ACHN (cell line): ENCODE measurements around the gene CDKN2AIP.
"Not testable (repeated sequence)": the region's sequence is repeated elsewhere in the genome, so short reads cannot be mapped to it uniquely, and the experiment has no call there.

Experiments
- DNase-seq: peaks from one replicate; pipeline ENCODE4 v3.0.0-alpha.2; 2015
- in situ Hi-C: cut with HindIII; loops from 2 replicates; pipeline ENCODE4 v1.10.0; 2017; ENCODE audit warnings: low sequenced_read_pairs, low pct_ligation_motif_present, low pct_unique_long_range_greater_than_20kb

CDKN2AIP gene

DNA sequence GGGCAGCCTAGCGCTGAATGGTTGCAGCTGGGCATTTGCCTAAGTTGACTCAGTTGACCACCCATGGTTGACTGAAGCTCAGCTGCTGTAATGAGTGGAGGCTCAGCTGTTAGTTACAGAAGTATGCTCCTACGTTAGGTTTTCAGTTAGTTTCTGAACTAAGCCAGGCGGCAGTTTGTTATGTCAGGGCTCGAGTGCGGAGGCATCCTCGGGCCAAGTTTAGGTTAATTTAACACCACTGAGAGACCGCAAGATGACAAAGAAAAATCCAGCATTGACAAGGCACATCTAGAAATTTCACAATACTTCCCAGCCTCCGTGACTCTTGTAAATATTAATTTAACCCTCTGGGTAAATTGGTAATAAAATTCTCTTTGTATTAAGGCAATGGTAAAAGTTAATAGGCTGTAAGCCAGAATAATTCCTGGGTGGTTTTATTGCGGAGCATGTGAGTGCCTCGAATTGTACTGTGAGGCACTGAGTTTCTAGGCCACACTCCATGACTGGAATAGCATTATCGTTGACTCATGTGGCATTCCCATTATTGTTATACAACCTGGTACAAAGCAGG lies 33.1 kb upstream of the CDKN2AIP start:
- in situ Hi-C loops = no loop called here

DNA sequence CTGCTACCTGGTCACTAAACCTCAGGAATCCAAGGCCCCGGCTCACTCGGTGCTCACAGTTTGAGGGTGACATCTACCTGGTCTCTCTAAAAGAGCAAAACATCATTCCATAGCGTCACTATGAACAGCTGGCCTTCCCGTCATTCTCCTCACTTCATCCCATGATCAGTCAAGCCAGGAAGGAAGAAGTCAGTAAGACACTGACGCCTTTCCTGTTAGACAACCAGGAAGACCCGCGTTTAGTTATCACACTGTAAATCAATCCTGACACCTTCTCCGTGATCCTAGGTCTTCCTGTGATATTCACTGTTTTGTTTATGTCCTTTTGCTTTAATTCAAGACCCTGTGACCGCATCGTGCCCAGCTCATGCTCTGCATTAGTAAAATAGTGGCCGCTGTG lies 31.6 kb upstream of the CDKN2AIP start:
- in situ Hi-C loops = no loop called here
- no peak for DNase-seq

More for the DNA sequence above, 33.1 kb upstream of the CDKN2AIP start:
- peak; percentile 97 for DNase-seq

DNA sequence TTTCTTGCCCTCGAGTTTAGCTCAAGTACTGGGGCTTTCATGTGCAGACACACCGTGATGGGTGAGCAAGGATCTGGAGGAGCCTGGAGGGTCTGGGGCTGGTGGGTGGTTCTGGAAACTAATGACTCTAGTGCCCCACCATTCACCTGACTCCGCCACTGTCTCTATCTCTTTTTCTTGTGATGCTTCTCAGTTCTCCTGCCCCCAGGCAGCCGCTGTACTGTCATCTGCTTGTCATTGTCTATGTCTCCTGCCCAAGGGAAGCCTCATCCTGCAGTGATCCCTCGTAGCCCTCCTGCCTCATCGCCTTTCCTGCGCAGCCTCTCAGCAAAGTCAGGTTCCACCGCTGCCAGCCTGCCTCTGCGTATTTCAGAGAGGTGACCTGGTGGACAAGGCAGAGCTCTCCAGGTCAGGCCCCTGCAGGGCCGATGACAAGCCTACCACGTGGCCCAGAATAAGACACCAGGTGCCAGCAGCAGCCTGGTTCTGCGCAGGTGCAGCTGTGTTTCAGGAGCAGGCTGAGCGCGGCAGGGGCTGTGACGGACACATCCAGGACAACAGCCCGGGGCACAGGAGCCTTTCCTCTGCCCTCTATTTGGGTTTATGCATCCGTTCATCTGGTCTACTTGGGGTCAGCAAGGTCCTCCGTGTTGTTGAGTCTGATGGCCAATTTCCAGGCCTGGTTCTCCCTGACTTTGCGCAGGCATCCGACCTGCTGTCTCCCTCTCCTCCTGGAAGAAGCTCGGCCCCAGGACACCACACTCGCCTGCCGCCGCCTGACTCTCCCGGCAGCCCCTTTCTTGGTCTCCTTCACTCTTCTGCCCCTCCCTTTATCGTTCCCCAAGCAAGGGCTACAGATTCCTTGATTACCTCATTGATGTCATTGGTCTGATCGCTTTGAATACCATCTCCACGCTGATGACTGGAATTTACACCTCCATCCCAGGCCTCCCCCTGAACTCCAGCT lies 30.9 kb upstream of the CDKN2AIP start:
- in situ Hi-C loops = no loop called here
- no peak for DNase-seq

DNA sequence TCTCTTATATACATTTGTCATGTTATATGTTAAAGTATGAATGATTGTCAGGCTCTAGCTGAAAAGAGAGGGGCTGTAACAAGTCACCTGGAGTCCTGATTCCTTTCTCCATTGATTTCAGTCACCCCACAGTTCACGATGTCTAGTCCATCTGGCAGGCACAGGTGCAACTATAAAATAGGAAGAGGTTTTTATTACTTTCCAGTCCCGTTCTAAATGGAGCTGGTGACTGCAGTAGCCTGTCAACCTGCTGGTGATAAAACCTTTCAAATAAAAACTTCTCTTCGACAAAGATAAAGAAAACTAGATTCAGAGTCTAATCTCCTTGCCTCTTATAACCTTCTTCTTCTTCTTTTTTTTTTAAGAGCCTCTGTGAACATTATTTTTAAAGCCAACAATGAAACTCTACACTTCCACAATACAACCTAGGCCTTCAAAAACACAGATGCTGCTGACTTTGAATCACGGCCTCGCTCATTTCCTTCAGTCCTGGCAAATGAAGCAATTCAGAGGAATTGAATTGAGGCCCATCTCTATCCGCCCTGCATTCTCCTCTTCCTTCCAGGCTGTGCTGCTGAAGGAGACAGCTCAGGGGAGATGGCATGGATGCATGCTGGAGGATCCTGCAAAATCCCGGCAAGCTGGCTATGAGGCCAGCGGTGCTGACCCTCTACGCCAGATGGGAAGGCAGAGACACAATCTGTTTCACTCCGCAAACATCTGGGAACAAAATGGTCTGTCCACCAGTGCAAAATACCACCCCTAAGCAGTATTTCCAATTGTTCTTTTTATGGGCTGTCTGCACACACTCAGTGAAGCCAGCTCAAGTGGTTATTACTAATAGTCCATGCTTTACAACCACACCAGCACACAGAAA lies 27.3 kb upstream of the CDKN2AIP start:
- DNase-seq = no peak
- in situ Hi-C loops = no loop called here

DNA sequence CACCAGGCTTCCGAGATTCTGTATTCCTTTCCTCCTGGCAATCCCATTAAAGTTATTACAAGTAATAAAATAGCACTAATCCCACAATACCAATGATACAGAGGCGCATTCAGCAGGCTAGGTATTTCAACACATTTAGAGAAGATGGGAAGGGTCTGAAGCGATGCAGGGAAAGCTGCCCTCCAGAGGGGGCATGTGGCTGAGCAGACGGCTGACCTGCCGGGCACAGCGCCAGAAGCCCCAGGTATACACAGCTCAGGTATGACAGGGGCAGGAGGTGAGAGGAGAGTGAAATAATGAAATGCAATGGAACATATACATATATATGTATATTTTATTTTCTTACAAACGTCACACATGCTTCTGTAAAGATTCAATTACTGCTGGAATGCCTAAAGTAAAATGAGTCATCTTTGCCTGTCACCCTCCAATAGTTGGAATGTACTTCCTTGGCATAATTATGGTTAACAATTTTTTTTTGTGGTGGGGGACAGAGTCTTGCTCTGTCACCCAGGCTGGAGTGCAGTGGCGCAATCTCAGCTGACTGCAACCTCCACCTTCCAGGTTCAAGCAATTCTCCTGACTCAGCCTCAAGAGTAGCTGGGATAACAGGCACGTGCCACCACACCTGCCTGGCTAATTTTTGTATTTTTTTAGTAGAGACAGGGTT lies 21.3 kb upstream of the CDKN2AIP start:
- in situ Hi-C loops = no loop called here
- DNase-seq = peak; percentile 92

DNA sequence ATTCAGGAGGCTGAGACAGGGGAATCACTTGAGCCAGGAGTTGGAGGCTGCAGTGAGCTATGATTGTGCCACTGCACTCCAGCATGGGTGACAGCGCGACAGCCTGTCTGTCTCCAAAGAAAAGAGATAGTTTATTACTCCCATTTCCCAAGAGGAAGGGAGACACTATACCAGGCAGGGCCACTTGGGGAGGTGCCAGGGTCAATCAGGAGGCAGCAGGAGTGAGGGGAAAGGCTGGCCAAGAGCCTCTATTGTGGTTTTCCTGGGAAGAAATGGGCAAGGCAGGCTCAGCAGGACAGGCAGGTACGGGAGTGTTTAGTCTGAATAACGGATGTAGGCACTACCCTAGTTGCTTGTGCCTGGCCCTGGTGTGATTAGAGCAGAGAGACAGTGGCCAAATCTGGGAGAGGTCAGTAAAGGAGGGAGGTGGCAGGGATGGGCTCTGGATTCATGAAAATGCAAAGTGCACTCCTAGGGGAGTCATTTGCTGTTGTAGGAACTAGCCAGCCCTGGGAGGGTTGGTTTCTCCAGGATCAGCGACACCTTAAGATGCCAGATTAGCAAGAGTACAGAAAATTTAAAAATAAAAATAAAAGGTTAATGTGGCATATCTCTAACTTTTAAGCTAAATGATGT lies 20.2 kb upstream of the CDKN2AIP start:
- in situ Hi-C loops = no loop called here
- DNase-seq = peak; percentile 13

DNA sequence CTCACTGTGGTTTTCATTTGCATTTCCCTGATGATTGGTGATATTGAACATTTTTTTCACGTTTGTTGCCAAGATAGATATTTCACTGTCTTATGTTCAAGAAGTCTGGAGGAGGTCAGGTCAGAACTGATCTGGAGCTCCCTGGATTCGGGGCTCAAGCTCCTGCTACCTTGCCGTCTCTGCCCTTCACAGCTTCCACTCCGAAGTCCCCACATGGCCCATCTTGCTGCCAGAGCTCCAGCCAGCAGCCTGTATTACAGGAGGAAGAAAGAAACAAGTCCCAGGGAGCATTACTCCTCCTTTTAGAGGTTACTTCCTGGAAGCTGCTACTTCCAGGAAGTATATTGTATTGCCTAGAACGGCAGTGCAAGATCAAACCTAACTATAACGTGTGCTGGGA lies 17.9 kb upstream of the CDKN2AIP start:
- in situ Hi-C loops = no loop called here
- DNase-seq = no peak

DNA sequence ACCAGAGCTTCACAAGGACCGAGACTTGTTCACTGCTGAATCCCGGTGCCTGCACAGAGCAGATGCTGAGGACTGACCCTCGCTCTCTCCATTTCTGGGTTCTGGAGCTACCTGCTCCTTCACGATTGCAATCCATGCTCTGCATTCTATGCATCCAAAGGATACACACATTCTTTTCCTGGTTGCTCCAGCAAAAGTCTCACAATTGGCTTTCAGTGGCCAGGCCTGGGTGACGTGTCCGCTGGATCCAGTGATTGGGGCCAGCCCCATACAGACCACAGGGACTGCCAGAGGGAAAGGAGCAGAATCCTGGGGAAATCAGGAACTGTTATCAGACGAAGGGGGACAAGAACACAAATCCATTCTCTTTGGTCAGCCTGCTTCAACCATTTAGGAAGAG lies 14.9 kb upstream of the CDKN2AIP start:
- in situ Hi-C loops = no loop called here
- no peak for DNase-seq

DNA sequence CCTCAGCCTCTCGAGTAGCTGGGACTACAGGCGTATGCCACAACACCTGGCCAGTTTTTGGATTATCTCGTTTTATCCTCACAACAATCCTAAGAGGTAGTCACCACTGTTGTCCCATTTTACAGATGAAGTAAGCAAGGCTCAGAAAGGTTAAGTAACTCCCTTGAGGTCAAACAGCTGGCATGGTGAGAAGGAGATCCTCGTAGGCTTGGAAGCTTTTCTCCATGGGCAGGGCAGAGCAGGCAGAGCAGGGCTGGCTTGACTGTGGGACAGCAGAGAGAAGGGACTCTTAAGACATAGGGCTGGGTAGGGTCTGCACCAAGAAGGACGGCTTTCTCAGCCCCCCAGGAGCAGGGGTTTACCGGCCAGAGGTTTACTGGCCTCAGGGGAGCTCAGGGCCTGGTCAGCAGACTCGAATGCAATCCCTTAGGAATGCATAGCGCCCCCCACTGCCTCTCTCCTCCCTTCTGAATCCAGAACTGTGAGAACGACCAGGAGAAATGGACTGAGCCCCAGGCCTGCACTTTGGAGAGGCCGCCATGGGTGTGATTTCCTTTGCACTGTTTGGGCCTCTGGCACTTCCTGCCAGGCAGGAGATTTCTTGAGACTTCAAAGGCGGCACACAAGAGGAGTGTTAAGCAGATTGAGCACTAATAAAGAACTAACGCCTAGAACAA lies 14.0 kb upstream of the CDKN2AIP start:
- in situ Hi-C loops = no loop called here
- DNase-seq = no peak

DNA sequence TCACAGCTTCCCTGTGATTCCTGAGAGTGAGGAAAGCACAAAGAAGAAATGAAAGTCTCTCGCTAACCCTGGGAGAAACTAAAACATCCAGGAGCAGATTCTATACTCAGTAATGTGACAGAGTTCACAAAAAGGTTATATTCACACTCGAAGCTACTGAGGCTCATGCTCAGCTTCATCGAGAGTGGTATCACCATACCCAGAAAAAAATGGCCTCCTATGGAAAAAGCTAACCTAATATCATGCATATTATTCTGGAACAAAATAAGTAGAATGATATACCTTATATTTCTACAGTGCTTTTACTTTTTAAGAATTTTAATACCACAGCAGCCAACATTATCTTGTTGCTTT lies 13.5 kb upstream of the CDKN2AIP start:
- no peak for DNase-seq

DNA sequence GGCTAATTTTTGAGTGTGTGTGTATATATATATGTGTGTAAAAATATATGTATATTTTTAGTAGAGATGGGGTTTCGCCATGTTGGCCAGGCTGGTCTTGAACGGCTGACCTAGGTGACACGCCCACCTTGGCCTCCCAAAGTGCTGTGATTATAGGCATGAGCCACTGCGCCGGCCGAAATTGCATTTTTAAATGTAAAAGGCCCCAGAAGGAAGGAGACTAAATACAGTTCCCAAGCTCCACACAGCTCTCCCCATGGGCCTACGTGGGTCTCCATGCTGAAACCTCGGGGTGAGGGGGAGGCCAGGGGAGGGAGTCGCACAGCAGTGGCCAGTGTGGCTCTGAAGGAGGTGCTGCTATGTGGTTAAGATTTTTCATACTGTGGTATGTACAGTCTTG lies 12.8 kb upstream of the CDKN2AIP start:
- in situ Hi-C loops = no loop called here
- DNase-seq = no peak

More for the DNA sequence above, 13.5 kb upstream of the CDKN2AIP start:
- in situ Hi-C loops = no loop called here

DNA sequence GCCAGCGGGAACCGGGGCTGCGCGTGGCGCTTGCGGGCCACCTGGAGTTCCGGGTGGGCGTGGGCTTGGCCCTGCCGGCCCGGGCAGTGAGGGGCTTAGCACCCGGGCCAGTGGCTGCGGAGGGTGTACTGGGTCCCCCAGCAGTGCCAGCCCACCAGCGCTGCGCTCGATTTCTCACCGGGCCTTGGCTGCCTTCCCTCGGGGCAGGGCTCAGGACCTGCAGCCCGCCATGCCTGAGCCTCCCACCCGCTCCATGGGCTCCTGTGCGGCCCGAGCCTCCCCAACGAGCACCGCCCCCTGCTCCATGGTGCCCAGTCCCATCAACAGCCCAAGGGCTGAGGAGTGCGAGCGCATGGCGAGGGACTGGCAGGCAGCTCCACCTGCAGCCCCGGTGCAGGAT lies 11.3 kb upstream of the CDKN2AIP start:
- in situ Hi-C loops, DNase-seq: not testable (repeated sequence)

DNA sequence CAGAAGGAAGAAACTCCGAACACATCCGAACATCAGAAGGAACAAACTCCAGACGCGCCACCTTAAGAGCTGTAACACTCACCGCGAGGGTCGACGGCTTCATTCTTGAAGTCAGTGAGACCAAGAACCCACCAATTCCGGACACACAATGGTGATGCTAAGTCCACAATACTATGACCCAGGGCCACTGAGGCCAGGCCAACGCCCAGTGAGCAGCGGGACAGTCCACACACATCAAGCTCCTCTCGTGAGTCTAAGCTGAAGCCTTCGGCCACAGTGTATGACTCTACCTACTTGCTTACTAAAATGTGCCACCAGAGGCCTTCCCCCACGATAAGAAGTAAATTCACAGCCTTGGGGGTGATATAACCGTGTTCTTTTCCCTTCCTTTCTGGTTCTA lies 10.2 kb upstream of the CDKN2AIP start:
- in situ Hi-C loops = no loop called here
- no peak for DNase-seq

DNA sequence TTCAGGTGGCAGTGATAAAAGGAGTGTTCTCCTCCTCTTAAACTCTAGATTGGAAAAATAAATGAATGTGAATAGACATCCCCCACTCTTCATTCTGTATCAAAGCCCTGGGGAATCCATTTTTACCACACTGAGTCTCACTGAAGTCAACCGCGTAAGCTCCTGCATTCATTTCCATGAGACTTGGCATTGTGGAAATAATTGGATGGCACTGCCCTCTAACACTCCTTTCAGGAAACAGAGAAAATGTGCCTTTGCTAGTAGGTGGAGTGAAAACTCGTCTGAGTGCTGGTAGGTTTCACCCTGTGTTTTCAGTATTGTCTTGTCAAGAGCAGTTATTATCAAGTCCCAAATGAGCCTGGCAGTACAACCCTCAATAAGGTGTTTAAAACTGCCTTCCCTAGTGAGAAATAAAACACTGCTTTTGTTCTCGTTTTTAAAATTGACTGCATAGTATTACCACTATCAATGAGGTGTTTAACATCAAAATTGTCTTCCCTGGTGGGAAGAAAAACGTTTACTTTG lies 9.7 kb upstream of the CDKN2AIP start:
- DNase-seq = no peak
- in situ Hi-C loops = no loop called here

DNA sequence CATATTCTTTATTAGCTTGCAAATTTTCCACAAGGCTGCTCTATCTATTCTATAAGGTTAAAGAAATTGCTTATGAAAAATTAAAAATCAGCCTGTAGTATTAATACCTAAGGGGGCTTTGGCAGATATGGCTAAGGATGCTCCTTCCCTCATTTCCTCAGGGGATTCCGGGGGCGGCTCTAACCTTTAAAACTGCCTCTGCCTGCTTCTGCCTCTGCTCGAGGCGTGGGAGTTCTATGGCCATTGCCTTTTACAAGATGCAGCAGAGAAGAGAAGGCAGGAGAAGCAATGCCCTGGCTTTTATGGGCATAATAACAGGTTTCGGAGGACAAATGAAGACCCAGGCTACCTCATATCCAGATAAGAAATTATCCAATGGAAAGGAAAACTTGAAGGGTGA lies 8.6 kb upstream of the CDKN2AIP start:
- DNase-seq = no peak
- in situ Hi-C loops = no loop called here

DNA sequence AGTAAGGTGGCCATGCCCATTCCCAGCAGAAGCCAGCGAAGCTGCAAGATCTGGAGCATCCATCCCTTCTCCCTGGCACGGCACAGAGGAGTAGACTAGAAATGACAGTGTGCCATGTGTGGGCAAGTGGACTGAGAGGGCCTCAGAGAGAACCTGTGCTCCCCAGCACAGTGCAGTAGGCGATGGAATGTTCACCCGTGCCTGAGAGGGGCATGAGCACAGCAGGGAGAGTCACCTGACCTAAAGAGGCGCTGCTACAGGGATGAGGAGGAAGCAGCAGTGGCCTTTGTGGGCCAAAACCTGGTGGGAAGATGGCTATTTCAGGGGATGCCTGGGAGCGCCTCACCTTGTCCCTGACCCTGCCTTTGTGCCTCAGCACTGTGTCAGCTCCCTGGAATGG lies 8.0 kb upstream of the CDKN2AIP start:
- in situ Hi-C loops = no loop called here
- no peak for DNase-seq

DNA sequence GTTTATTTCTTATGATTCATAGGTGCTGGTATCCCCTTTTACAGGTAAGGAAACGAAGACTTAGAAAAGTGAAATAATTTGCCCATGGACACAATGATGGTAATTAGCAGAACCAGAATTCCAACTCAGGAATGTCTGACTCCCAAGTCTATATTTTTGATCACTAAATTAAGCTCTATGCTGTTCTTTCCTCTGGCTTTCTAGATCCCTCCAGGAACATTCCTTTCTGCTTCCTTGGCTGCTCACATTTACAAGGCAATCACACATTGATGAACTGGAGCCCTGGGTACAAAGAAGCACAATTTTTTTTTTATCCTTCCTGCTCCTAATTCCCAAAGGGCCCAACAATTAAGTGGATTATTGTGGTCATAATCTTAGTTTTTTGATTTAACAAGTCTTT lies 7.0 kb upstream of the CDKN2AIP start:
- no peak for DNase-seq
- in situ Hi-C loops = no loop called here
